Measurements from ENCODE around the gene GAREM1.

GAREM1 gene

DNA sequence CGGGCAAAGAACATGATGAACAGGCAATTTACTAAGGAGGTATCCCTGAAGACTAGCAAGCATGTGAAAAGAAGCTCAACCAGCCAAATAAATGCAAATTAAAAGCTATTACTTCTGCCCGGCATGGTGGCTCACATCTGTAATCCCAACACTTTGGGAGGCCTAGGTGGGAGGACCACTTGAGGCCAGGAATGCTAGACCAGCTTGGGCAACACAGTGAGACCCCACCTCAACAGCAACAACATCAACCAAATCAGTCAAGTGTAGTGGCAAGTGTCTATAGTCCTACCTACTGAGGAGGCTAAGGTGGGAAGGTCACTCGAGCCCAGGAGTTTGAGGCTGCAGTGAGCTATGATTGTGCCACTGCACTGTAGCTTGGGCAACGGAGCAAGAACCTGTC lies 141.7 kb downstream of the GAREM1 start:
- no peak for DNase-seq (ENCODE audit: low read depth in 2 of 2, low spot score in 1 of 2)

DNA sequence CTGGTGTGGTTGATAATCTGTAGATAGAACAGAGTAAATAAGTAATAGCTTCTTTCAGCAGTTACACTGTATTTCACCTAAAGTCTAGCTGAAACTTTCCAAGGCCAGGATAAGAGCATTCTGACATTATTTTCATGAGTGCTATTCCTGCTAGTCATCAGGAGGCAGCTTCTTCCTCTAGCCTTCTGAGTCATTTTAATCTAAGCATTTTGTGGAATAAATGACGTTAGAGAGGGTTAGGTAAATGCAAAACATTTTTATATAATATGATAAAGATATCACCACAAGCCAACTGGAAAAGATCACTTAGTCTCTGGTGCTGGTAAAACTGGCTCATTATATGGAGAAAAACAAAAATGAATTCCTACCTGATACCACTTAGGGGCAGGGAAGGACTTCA lies 142.3 kb downstream of the GAREM1 start:
- no peak for DNase-seq (ENCODE audit: low read depth in 2 of 2, low spot score in 1 of 2)

DNA sequence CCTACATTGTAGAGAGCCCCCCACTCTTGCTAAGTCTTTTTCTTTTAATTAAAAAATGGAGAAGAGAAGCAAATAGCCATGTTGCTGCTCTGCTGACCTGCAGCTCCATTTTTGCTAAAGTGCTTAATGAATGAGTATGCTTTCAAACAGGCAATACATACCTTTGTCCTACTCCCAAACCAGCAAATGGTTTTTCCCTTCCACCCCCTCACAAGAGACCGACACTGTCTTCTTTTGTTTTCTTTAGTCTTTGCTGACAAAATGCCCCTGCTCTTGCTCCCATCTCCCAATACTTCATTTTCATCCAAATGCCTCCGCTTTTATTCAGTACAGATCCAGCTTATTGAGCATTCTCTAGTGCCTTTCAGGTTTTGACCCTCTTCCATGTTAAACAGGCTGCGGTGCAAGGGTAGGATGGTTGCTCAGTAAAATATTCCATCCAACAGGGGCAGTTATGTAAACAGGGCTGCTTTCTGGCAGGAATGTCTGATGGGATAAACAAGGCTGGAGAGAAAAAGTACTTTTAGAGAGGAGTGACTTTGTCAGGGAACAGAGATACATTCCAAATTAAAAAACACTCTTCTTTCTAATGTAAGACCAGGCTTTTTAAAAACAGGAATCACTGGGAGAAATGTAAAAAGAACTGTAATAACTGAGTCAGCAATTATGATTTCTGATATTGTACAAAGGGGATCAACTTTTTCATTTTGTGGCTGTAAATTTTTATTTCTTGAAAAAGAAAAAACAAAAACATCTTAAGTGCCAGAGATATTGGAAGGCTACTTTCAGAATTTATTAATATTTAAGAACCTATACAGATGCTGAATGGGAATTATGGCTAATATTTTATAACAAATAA lies 144.0 kb downstream of the GAREM1 start:
- DNase-seq (ENCODE audit: low read depth in 2 of 2, low spot score in 1 of 2): no peak

DNA sequence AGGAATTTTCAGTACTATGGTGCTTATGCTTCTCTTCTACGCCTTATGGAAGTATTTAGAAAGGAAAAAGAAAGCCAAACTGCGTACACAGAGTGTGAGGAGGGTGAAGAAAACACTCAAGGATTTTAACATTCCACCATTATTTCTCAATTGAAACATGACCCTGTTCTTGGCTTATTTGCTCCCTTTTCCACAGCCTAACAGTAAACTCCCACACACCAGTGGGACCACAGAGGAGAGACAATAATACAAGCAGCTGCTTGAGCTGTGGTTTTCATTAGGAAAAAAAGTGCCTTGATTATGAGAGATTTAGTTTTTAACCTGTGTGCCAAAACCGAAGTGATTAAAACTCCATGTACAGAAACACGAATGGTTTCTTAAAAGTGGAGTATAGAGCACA lies 146.5 kb downstream of the GAREM1 start:
- no peak for DNase-seq (ENCODE audit: low read depth in 2 of 2, low spot score in 1 of 2)

DNA sequence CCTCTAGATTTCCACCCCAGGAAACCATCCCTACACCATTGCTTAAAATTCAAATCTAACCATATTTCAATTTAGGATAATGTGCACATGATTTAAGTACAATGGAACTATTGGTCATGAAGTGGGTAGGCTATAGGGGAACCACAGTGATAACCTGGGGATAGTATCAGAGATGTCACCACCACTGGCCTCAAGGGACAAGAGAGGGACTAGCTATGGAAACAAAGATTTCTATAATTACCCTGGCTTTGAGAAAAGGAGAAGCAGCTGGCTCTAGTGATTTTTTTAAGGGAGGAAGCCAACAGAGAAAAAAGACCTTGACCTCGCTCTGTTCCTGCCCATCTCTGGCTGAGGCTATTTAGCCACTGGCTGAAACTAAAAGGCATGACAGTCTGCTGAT lies 148.9 kb downstream of the GAREM1 start:
- DNase-seq (ENCODE audit: low read depth in 2 of 2, low spot score in 1 of 2): no peak

DNA sequence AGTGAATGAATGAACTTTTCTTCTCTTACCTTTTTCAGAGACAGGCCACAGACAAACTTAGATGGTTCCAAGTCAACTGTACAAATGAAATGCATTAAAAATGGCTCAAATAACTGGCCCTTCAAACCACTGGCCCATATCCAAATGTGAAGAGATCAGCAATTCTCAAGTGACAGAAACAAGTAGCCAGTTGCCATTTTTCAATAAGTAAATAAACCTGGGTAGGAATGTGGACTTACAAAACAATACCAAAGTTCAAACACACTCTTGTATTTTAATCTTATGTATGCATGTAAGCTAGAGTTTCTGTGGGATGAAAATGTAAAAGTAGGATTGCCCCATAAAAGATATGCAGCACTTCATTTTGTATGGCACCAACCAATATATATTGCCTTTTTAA lies 151.6 kb downstream of the GAREM1 start:
- no peak for DNase-seq (ENCODE audit: low read depth in 2 of 2, low spot score in 1 of 2)

DNA sequence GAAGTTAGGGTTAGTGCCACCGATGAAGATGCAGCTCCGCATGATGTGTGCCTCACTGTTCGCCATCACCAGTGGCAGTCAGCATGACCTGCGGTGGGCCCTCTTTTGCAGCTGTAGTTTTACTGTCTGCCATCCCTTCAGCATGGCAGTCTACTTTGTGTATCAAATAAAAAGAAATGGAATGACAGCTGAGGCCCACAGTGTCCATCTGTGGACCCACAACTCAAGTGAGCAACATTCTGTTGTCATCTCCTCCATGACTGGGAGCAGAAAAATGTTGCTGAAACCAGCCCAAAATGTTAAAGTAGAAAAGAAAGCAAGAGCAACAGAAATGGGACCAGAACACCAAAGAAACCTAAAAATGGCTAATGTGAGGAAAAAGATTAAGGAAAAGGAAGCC lies 152.1 kb downstream of the GAREM1 start:
- no peak for DNase-seq (ENCODE audit: low read depth in 2 of 2, low spot score in 1 of 2)

DNA sequence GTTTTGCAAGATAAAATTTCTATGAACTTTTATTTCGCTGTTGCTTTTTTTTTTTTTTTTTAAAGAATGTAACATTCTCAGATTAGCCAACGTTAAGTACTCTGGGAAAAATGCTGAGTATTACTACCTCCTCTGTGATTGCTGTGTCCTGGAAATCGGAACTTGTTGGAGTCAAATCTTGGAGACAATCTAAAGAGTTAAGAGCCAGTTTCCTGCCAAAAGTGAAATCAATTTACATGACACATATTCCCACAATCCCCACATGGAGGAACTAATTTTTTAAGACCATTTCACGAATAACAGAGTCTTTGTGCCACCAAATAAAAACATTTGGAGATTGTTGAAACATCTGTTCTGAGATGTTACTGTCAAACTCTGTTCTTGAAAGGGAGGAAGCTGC lies 153.0 kb downstream of the GAREM1 start:
- DNase-seq (ENCODE audit: low read depth in 2 of 2, low spot score in 1 of 2): no peak

DNA sequence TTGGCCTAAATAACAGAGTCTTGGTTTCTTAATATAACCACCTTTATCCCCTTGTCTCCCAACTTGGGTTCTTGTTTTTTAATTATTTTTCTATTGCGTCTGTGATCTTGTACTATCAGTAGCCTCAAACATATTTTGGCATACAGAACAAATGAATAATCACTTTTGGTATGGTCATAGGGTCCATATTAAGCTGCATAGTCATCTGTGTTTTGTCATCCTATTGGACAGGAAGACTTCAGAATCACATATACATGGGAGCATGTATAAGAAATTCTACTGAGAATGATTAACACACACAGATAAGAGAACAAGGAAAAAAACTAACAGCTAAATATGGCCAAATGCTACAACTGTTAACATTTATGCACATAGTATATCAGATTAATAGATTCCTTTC lies 154.8 kb downstream of the GAREM1 start:
- DNase-seq (ENCODE audit: low read depth in 2 of 2, low spot score in 1 of 2): no peak

DNA sequence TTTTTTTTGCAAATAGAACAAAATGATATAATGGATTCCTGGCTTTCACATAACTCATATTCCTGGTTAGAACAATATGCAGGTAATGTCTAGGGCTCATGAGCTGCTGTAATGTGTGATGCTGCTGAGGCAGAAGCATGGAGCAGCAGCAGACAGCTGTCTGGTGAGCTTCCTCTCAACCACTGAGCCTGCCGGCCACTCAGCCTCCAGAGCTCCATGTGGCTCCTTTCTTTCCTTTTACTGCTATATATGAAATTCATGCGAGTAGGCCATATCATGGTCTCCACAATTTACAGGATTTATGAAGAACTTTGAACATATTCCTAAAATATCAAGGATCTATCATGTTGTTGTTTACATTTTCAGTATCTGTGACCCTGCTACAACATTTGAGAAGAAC lies 159.9 kb downstream of the GAREM1 start:
- DNase-seq (ENCODE audit: low read depth in 2 of 2, low spot score in 1 of 2): no peak

DNA sequence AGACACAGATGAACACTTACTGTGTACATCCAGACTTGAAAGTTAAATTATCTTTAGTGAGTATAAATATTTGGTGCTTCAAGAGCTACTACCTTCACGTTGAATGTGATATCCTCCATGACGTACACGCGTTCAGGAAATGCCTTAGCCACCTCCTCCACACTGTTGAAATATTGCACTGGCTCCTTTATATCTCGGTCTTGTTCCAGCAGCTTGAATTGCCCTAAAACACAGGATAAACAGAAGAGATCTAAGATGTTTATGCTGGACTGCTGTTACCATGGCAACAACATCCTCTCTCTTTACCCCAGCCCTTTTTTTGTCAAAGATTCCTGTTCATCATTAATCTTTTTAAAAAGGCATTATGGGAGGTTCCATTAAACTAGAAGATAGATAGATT lies 160.6 kb downstream of the GAREM1 start:
- no peak for DNase-seq (ENCODE audit: low read depth in 2 of 2, low spot score in 1 of 2)

DNA sequence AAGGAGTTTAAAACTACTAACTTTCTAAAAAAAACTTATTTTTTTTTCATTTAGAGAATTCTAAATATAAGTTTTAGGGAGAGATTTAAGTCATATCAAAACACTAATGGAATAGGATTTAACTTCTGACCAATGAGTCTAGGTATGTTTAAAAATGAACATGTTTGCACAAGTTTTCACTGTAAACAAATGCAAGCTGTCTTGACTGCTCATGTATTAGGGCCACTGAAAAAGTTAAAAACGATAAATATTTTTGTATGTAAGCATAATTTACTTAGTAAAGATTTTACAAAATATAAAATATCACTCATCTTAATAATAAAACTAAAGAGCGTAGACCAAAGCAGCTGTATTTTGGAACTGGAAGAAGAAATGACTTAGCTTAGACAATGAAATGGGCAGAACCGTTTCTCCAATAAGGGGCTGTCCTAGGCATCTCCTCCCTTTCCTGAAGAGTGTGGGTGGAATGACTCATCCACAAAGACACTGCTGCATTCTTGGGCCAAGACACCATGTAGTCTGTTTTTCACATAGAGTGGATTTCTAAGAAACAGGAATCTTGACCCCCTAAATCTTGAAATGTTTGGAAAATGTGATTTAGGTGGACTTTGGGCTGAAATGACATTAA lies 162.1 kb downstream of the GAREM1 start:
- no peak for DNase-seq (ENCODE audit: low read depth in 2 of 2, low spot score in 1 of 2)

DNA sequence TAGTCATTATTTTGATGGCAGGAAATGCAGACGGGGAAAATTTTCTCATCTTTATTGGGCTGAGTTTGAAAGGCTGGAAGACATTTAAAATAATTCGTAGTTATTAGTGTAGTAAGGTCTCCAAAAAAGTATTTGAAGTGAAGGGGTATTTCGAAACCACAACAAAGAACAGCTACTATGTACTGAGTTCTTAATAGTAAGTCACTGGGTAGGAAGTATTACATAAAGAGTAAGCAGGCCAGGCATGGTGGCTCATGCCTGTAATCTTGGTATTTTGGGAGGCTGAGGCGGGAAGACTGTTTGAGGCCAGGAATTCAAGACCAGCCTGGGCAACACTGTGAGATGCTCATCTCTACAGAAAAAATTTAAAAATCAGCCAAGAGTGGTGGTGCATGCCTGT lies 167.3 kb downstream of the GAREM1 start:
- no peak for DNase-seq (ENCODE audit: low read depth in 2 of 2, low spot score in 1 of 2)

DNA sequence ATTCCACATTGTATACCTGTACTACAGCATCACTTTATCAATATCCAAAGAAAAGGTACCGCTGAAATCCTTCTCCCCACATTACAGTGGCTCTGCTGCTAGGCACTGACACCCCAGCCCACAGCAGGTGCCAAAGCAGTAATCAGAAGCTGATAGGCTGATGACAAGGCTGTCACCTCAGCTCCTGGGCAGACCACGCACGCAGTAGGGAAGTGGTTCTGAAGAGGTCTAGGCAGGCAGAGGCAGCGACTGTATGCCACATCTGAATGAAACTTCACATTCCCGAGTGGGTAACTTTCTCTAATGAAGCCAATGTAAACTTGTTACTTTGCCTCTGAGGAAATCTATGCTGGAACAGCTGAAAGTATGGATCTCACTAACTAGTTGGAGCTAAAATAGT lies 167.9 kb downstream of the GAREM1 start:
- no peak for DNase-seq (ENCODE audit: low read depth in 2 of 2, low spot score in 1 of 2)

DNA sequence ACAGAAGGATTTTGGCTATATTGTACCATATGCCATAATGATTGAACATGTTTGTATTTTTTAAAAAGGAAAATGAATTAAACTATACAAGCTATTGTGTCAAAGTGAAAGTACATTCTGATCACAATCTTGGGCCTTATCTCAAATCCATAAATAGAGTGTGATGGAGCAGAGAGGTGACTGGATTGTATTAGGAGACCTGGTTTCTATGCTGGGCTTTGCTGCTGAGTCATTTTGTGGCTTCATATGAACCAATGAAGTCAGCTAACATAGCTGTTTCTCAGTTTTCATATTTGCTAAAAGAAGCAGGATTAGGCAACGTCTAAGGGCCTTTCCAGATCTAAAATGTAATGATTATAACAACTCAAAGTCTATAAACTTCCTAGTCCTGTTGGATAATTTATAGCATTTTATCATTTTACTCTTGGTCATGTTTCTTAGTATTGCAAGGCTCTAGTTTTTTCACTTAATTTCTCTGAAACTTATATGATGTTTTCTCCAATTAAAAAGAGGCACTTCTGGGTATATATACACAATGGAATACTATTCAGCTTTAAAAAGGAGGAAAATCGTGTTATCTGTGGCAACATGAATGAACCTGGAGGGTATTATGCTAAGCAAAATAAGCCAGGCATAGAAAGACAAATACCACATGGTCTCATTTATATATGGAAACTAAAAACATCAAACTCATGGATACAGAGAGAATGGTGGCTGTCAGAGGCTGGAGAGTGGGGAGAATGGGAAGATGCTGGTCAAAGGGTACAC lies 168.5 kb downstream of the GAREM1 start:
- no peak for DNase-seq (ENCODE audit: low read depth in 2 of 2, low spot score in 1 of 2)

DNA sequence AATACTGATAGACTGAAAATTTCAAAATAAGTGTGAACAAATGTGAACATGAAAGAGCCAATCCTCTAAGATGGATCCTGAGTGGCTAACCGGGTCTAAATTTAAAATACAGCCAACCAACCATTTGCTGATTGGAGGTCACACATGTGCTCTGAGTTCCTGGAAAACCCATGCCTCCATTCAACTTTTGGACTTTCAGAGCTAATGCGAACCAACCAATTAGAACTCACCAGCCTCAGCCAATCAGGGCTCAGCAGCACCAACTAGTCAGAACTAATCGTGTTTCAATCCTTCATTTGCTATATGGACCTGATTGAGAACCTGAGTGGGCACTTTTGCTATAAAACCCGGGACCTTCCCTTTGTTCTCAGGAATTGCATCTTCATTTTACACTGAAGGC lies 169.3 kb downstream of the GAREM1 start:
- no peak for DNase-seq (ENCODE audit: low read depth in 2 of 2, low spot score in 1 of 2)

DNA sequence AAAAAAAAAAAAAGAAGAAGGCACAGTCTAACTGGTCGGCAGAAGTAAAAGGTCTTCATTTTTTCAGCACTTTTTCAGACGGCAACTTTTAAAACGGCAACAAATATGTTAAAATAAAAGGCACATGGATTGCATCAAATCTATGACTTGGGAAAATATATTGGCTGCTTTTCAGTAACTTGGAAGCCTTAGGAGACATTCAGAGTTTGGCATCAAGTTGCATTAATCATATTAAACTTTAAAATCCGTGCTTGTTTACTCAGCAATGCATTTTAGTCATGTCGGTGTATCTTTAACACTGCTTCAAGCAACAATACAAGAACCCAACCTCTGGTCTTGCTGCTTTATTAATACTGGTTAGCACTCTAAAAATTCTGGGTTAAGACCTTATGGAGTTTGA lies 169.8 kb downstream of the GAREM1 start:
- DNase-seq (ENCODE audit: low read depth in 2 of 2, low spot score in 1 of 2): no peak

DNA sequence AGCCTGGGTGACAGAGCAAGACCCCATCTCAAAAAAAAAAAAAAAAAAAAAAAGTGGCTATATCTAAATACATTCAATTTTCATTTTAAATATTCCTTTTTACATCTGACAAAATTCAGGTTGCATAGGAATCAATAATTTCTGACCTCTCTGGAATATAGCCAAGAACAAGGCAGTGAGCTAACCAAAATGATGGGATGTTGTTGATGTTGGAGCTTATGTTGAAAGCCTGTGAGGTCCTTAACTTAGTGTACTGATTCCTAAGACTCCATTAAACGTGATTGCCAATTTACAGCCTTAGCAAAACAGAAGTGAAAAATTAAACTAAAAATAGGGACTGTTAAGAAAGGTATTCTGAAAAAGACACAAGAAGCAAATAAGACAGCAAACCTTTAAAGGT lies 171.2 kb downstream of the GAREM1 start:
- DNase-seq (ENCODE audit: low read depth in 2 of 2, low spot score in 1 of 2): no peak

DNA sequence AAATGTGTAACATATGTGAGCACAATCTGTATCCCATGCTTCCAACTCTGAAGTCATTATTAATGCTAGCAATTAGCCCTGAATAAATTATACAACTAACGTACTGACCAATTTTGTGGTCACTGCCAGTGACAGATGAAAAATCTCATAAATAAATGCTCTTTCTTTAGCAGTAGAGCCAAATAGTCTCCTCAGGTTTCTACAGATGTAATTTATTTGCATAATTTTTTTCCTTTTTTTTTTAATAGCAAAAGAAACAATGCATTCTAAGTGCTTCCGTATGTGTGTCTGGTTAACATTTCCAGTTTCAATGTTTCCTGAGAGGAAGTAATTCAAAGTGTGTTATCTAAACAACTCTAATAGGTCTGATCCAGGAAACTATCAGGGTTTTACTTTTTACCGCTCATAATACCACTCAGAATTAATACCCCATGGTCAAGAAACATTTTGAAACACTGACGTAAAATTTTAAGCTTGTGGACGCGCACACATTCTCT lies 172.5 kb downstream of the GAREM1 start:
- DNase-seq (ENCODE audit: low read depth in 2 of 2, low spot score in 1 of 2): no peak

DNA sequence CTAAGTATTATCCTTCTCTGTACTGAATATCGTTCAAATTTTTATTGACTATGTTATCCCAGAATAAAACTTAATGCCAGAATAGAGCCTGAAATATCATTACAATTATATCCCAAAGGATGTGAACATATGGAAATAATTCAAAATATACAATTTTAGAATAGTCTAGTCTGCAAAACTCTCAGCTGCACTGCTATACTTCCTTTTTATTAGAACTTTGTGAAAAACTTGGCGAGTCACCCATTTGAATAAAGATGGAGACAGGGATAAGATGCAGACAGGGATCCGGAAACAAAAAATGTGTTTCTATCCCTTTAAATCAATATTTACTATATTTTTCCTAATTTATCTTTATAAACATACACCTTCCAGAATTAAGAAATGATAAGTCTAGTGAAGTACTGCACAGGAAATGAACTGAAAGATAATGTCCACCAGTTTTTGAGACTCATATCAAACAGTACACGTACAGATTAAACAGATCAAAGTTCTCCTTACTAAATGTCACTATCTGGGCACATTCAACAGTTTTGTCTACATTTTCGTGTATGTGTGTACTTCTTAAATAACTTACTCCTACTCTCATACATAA lies 173.0 kb downstream of the GAREM1 start:
- DNase-seq (ENCODE audit: low read depth in 2 of 2, low spot score in 1 of 2): no peak

DNA sequence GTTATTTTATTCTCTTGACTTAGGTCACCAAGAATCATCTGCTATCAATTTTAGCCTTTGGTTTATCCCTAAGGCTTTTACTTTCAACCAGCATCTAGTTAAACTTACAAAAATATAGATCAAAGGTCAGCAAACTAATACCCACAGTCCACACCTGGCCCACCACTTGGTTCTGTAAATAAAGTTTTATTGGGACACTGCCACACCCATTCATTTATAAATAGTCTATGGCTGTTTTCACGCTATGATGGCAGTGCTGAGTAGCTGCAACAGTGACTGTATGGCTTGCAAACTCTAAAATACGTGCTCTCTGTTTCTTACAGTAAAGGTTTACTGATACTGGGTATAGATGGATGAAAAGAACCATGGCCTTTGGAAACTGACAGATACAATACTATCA lies 173.8 kb downstream of the GAREM1 start:
- no peak for DNase-seq (ENCODE audit: low read depth in 2 of 2, low spot score in 1 of 2)

DNA sequence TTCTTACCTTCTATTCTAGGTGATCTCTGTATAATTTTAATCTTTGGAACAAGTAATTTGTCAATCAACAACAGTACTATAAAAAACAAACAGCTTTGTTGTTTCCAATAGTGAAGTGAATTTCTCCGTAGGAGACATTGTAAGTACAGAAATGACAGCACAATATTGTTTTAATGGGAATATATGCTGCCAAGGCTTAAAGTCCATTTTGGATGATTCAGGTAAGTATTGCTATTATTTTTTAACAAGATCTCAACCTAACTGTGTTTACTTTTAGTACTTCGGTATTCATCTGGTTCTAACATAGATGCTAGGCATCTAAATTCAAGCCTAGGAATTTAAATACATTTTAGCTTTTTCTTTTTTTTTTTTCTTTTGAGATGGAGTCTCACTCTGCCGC lies 175.1 kb downstream of the GAREM1 start:
- no peak for DNase-seq (ENCODE audit: low read depth in 2 of 2, low spot score in 1 of 2)

Data from stimulated activated CD8-positive, alpha-beta memory T cell treated with anti-CD3 and anti-CD28 coated beads, Interleukin-4, amount 100 ng/mL, for 1 hour (primary cell).